Right forelimb (tissue), 1 donor: ENCODE measurements around the gene VASN.

Experiments
- DNase-seq: peaks from one replicate; pipeline ENCODE4 v3.0.0-alpha.2; 2018

VASN gene

DNA sequence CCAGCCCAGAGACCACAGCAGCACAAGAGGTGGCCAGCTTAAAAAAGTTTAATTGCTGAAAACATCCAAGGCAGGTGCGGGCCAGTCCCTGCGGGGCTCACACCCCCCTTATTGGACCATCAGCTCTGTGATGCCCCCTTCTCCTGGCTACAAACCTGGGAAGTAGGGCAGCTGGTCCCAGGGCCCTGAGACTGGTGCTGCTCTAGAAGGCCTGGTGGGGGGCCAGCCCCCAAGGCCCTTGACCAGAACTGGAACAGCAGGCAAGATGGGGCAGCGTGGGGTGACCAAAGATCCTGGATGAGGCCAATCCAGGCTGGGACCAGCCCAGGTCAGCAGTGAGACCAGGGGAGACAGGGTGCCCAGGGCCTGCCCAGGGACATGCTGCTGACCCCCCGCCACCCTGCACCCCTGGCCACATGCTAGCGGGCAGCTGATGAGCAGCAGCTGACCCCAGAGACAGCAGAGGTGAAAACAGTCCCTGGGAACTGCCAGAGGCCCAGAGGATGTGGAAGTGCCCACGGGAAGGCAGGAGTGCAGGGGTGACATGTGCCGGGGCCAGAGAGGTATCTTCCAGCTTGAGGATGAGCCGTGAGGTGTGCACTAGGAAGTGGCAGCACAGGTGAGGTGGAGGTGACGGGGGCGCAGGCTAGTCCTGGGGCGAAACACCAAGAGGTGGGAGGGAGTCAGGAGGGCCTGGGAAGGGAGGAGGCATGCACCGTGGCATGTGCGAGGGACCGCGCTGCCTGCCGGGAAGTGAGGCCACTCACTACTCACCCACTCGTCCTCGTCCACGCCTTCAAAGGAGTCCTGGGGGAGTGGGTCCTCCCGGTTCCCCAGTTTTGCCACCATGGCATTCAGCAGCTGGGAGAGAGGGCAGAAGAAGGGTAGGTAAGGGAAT, 16.9 kb upstream of the VASN start:
- no peak for DNase-seq

DNA sequence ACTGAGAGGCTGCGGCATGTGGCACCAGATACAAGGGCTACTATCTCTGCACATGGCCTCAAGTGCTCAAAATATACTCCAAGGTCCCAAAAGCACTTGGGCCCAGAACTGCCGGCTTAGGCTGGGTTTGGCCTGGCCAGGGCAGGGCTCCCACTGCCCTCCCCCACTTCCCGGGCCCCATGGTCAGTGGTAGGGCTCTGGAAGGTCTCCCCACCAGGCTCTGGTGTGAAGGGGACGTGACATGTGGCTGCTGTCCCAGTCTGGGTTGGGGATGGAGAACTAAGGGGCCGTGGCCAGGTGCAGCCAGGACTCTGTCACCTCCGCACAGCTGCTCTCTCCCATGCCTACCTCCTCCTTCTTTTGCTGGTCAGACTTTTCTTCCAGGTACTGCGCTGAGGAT, 14.8 kb upstream of the VASN start:
- no peak for DNase-seq

DNA sequence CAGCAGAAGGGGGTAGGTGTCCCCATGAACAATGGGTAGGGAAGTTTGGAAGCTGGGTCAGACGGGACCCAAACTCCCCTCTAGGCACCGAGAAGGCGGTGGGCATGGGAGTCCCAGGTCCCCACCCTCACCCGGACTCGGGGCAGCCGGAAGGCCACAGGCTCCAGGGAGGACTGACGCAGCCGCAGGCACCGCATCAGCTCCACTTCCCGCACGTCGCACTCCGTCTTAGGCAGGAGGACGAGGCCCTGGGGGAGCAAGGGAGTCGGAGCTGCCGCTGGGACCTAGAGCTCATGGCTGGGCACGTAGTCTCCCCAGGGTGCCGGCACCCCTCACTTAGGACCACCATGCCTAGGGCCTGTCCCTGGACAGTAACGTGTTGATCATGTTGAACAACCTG, 13.4 kb upstream of the VASN start:
- no peak for DNase-seq

DNA sequence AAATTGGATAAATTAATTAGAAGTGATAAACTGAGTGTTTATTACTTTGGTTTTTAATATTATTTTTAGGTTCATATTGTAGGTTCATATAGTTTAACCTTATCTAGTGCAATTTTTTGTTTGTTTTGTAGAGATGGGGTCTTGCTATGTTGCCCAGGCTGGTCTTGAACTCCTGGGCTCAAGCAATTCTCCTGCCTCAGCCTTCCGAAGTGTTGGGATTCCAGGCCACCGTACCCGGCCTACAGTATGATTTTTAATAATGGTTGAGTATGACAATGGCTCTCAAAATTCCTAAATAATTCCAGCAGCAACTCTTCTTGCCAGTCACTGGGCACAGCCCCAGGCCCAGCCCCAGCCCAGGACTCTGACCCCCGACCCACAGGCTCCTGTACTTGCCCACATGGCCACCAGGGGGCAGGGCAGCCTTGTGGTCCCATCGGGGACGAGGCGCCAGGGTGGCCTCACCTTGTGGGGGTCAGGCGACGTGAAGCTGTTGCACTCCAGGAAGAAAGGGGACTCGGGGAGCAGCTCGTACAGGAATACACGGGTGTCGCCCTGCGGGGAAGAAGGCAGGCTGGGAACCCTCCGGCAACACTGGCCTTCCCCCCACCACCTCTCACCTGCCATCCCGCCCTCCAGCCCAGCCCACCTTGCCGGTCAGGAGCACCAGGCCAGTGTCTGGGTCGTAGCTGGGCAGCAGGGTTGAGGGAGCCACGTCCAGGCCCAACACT, 12.7 kb upstream of the VASN start:
- peak; percentile 80 for DNase-seq

DNA sequence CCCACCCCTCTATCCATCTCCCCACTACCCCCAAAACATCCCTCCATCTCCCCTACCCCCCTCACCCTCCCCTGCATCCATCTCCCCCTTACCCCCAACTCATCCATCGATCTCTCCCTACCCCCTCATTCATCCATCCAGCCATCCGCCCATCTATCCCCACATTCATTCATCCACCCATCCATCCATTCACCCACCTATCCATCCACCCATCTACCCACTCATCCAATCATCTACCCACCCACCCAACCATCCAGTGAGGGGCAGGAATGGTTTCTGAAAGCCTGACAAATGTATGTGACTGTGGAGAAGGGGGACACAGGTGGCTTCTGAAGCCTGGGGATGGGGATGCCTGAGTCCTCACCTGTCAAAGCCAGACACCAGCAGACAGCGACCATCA, 11.7 kb upstream of the VASN start:
- DNase-seq, result no peak

DNA sequence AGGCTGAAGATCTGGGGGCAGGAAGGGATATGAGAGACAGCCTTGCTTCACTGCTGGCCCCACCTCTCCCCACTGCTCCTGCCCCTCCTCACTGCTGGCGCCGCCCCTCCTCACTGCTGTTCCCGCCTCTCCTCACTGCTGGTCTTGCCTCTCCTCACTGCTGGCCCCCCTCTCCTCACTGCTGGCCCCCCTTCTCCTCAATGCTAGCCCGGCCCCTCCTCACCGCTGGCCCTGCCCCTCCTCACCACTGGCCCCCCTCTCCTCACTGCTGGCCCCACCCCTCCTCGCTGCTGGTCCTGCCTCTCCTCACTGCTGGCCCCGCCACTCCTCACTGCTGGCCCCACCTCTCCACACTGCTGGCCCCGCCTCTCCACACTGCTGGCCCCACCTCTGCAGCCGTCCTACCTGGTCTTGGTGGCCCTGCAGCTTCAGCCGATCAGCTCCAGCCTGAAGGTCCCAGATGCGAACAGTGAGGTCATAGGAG, 11.1 kb upstream of the VASN start:
- DNase-seq, result no peak

DNA sequence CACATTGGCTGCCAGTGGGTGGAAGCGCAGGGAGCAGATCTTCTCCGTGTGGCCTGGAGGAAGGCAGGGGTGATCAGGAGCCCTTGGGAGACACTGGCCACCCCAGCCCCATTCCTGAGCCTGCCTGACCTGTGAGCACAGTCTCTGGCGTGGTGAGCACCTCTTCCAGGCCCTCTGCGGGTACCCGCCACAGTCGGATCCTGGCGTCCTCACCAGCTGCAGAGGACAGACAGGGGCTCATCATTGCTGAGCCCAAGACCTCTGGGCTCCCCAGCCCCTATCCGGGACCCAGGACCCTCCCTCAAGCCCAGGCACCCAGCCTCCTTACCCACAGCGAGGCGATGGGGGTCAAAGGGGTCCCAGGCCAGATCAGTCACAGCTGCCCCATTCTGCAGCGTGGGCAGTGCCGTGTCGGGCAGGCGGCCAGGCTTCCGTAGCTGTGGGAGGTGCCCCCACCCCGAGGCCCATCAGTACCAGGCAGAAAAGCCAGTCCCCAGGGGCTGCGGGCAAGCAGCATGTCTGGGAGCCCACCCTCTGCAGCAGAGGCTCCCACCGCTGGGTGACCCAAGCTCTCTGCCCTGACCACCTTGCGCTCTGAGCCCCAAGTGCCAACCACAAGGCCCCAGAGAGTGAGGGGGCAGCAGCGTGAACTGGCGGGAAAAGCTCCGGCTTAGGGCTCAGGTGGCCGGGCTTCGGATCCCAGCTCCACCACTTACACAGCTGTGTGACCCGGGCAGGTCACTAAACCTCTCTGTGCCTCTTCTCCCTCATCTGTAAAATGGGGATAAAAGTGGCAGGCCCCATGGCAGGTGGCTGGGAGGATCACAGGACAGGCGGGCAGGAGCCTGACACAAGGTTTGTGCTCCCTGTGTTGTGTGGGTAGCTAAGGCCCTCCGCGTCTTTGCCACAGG, 10.4 kb upstream of the VASN start:
- no peak for DNase-seq

DNA sequence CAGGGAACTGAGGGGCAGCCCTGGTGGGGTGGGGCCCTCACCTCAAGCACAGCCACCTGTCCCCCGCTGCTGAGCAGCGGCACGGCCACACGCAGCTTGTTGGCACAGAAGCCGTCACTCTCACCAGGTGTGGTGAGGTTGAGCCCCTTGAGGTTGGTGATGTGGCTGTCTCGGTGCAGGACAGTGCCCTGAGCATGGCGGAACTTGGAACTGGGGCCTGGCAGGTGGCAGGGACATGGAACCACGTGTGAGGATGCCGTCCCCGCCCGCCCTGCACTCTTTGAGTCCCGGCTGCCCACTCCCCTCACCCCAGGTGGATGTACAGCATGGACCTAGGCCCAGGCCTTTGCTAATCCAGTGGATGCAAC, 9.7 kb upstream of the VASN start:
- DNase-seq, result no peak

DNA sequence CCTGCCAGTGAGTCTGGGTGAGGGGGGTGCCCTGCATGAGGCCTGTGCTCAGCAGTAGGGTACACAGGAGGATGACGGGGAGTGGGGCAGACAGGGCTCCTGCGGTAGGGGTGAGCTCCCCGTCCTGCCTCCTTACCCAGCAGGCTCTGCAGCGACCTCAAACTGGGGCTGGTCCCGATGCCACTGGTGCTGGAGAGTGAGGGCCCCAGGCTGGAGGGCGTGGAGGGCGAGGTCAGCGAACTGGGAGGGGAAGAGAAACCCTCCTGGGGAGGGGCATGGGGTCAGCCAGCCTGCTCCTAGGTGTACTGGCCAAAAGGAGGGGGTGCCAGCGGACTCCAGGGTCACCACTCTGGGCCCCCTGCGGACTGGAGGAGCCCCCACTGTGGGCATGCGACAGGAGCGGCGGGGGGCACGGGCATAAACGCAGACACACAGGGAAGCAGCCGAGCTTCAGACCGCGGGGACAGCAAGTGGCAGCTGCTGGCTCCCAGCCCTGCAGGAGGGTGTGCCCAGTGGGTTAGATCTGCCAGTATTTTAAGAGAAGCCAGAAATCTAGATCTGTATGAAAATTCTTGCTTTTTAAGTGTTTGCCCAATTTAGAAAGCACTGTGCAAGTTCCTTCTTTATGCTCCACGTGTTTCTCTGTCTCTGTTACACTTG, 9.0 kb upstream of the VASN start:
- no peak for DNase-seq

DNA sequence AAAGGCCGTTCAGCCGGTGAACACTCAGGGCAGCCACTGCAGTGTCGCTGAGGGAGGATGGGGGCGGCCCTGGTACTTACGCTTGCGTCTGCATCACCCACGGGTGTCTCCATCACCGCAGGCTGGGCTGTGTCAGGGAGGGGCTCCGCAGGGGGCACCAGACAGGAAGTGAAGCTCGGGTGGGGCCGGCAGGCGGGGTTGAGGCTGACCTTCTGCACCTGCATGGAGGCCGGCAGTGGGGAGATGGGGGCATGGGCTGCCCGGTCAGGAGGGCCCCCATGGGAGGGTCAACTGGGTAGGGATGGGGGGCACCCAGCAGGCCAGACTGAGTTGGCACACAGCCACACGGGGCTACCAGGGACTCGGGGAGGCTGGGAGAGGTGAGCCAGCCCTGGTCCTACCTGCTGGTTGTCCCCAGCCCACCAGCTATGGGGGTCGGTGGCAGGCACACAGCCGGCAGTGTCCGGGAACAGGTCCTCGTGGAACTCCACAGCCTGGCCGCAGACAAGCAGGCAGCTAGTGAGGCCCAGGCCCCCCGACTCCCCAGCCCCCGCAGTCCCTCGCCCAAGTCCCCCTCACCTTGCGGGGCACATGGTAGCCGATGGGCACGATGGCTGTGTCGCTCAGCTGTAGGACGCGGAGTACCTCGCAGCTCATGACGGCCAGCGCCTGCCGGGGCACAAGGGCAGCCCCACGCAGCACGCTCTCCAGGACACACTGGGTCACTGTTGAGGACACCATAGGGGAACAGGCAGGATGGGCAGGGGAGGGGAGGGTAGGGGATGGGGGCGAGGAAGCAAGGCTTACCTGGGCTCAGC, 7.2 kb upstream of the VASN start:
- no peak for DNase-seq

DNA sequence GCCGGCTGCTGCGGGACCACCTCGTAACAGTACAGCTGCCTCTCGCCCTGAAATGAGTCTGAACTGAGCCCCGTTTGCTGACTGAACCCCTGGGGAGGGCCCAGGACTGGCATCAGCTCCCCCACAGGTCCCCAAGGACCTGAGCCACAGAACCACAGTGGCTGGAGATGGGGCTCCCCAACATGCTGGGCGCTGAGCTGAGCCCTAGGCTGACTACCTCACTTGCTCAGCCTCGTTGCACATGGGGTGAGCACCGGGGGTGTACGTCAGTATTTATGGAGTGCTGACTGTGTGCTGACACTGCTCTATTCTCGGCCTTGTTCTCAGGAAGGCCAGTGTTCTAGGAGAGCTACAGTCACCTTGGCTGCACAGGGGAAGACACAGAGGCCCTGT, 6.6 kb upstream of the VASN start:
- DNase-seq, result no peak

DNA sequence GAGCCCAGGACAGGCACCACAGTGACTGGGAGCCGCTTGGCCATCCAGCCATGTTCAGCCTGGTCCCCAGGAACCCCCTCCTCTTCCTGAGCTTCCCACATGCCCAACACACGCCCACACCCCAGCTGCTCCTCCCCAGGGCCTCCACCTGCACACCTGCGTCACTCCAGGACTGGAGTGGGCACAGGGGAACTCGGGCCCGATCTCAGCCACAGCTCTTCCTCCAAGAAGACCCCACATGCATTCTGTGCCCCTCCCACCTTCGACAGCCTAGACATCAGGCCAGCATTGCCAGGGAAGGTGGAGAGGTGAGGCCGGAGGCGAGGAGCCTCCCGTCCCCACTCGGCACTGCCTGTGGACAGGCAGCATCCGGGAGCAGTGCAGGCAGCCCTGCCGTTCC, 6.0 kb upstream of the VASN start:
- no peak for DNase-seq

DNA sequence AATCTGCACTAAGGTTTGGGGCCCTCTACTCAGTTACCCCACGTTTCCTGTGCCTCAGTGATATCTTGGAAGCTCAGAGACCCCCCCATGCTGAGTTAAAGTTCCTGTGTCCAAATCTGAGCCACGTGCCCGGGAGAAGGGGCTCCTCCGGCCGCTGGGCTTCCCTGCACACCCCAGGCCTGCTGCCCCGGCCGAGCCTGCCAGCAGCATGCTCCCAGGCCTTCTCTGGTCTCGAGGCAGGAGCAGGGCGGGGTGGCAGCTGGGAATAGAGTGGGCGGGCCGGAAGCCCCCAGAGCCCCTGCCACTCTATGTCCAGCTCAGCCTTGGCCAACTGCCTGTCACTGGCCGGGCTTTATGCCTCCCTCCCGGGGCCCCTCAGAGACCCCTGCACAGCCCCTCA, 5.6 kb upstream of the VASN start:
- no peak for DNase-seq

DNA sequence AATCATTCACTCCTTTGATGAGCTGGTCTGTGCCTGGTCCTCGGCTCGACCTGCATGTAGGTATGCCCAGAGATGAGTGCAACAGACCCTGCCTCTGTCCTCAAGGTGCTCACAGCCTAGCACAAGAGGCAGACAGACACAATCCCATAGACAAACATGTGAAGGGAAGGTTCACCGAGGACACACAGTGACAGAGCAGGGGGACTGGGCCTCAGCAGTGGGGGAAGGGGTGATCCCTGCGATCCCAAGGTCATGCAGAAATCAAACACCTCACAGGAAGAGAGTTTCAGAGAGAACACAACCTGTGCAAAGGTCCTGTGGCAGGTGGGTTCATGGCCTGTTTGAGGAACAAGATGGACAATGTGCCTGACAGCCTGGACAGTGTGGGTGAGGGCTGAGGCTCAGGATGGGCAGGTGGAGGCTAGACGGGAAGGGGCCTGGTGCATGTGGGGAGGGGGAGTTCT, 4.2 kb upstream of the VASN start:
- no peak for DNase-seq

DNA sequence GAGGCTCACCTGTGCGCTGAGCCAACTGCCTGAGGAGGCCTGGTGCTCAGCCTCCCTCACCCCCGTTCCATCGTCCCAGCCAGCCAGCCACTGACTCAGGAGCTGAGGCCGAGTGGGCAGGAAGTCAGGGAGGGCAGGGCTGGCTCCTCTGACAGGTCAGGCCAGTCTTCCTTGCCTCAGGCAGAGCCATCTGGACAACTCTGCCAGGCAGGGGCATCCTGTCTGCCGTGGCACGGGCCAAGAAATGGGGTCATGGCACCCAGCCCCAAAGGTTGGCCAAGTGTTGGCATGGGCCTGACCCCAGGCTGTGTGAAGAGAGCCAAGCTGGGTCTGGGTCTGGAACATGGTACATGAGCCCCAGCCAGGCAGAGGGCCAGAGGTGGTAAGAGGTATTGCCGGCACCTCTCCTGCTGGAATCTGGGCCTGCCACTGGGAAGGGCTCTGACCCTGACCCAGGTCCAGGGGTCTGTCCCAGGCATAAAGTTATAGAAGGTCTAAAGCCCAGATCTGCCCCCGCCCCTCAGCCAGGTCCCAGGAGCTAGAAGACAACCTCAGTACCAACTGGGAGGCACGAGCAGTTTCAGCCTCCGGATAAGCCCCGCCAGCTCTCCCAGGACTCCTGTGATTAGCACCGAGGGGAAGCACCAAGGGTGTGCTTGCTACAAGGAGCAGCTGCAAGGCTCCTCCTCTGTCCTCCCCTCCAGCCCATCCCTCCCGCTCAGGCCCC, 2.5 kb upstream of the VASN start:
- no peak for DNase-seq

DNA sequence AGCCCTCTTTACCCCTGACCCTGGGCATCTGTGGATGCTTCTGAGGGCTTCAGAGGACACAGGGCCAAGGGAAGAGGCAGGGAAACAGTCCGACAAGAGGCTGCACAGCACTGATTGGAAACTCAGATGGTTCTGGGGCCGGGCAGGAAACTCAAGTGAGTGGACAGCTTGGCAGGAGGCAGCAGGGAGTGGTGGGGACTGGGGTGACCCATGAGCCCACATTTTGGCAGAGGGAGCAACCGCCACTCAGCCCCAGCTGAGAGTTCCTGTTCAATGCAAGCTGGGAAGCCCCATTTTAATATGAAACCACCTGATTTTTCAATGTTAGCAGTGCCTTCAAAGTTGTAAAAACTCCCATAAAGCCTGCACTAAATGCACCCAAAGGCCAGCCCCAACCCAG, 1.5 kb upstream of the VASN start:
- DNase-seq, result no peak

DNA sequence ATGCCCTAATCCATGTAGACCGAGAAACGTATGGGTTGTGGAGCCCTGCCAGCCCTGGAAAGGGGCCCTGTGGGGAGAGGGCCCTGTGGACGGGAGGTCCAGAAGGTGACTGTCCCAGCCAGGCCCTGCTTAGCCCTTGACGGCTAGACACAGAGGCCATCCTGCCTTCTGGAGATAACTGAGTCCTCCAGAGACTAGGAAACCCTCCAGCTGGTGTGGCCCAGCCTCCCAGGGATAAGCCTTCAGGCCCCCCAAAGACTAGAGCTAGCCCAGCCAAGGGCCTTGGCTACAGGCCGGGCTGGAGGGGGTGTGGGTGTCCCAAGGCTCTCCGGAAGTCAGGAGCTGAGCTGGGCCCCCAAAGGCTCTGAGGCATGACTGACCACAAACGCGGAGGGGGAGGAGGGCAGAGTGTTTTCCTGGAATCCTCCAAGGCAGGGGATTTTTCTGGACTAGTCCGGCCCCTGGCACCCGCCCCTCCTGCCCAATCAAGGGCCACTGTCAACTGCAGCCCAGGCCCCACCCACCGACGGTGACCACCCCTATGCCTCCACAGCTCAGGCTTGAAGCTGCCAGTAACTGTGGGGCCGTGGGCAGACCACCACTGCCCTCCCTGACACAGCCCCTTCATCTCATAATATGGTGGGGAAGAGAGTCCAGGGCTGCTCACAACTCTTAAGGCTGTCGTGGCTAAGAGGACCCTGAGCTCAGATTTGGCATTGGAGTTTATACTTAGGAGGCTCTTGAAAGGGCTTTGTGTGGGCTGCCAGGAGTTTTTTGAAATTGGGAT, 885 bp upstream of the VASN start:
- peak; percentile 63 for DNase-seq

DNA sequence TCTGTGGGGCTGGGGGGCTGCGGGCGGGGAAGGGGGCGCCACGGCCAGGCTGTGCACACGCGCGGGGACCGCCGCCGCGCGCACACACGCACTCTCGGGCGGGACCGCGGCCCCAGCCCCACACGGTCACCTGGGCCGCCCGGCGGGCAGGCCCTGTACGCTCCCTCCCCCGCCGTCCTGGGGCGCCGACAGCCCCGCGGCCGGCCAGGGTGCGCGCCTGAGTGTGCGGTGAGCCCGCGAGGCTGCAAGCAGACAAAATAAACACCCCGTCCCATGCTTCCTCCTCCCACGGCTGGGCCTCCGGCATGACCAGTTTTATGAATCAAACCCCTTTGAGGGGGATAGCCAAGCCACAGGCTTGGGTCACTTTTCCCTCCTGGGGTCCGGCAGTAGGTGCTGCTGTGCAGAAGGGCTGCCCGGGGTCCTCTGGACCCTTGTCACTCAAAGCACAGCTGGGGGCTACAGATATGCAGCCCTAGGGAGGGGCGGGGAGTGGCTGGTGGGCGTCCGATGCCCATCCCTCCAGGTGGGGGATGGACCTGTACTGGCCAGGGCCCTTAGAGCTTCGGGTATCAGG, 441 bp downstream of the VASN start:
- peak; percentile 58 for DNase-seq

DNA sequence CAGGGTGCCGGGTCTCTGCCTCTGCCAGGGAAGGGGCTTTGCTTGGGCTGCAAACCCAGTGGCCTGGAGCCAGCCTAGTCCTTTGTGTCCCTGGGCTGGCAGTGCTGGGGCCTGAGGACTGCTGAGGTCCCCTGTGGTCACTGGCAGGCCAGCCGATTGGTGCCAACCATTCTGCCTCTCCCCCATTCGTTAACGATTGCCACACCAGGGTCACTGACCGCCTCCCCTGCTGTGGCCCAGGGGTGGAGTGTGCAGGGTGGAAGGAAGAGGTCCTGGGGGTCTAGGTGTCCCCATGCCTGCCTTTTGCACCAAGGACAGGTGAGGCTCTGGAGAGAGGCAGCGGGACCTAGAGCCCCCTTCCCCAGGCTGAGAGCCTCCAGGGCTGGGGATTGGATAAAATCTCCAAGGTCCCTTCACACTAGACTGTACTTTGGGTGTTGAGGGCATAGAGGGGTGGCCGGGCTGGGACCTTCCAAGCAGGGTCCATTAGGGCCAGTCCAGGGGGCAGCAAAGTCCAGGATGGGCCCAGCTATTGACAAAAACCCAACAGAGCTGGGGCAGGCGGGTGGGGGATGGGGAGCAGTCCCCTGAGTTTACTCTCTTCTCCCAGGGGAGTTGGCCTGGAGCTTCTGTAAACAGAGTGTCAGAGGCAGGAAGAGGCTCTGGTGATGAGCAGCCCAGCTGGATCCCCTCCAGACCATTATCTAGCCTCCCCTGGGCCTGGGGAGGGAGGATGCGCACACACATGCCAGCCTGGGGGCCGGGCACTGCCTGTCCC, 1.1 kb downstream of the VASN start:
- peak; percentile 55 for DNase-seq
